GM04504 (cell line): ENCODE results near the gene MTHFD2L.
"Not testable (repeated sequence)": the region's sequence is repeated elsewhere in the genome, so short reads cannot be mapped to it uniquely, and the experiment has no call there.

Experiments
- DNase-seq: peaks from one replicate; pipeline ENCODE4 v3.0.0-alpha.2; 2012; ENCODE audit warnings: low read depth

Gene MTHFD2L

DNA sequence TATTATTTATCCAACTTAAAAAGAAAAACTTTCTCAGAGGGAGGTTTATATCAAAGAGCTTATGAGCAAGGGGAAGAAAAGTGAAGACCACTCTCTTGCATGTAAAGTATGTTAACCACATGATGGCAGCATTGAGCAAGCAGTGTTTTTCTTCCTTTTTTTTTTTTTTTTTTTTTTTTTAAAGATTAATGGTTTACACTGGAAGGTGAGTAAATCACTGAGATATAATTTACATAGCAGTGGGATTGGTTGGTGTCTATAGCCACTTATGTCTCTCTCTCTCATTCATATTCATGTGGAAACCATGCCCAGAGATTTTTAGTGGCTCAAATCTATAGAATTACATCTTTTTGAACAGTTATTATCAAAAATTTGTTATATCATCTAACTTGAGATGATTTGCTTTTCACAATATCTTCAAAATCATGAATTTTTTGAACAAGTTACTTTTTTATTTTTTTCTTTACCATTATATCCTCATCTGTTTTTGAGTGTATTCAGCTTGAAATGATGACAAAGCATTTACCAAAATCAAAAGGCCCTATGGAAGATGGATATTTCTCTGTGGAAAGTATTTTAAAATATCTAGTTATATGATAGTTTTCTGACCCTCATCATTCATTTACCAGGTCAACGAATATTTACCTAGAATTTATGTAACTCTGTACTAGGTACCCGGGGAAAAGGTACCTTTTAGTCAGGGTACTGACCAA is 31.6 kb downstream of the MTHFD2L start:
- DNase-seq = no peak

DNA sequence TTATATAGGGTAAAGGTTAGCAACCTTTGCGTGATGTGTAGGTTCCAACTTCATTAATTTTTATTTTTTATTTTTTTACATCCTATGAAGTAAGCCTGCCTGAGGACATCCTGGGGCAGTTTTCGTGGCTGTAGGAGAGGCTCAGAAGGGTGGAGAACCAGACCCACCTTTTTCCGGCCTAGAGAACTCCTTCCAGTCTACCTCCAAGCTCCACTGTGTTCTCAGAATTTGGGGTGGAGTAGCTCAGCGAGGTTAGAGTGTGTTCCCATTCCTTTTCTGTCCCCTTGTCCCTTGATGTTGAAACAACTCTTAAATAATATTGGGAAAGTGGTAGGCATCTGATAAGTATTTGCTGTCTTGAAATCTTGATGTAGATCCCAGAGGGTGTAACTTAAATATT is 32.4 kb downstream of the MTHFD2L start:
- no peak for DNase-seq

DNA sequence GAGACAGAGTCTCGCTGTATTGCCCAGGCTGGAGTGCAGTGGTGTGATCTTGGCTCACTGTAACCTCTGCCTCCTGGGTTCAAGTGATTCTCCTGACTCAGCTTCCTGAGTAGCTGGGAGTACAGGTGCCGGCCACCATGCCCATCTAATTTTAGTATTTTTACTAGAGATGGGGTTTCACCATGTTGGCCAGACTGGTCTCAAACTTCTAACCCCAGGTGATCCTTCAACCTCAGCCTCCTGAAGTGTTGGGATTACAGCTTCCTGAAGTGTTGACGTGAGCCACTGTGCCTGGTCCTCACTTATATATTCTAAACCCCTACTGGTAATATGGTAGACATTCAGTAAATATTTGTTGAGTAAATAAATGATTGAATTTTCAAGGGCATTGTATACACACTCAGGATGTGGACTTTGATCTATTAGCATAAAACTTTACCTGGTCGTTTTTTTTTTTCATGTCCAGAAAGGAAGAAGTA is 33.0 kb downstream of the MTHFD2L start:
- no peak for DNase-seq

- no peak for DNase-seq
Measured at GRCh38 chr4:74197080-74197479, 39.2 kb downstream of the MTHFD2L start.

GRCh38 chr4:74202062-74202586 is 44.2 kb downstream of the MTHFD2L start:
- DNase-seq = no peak

DNA sequence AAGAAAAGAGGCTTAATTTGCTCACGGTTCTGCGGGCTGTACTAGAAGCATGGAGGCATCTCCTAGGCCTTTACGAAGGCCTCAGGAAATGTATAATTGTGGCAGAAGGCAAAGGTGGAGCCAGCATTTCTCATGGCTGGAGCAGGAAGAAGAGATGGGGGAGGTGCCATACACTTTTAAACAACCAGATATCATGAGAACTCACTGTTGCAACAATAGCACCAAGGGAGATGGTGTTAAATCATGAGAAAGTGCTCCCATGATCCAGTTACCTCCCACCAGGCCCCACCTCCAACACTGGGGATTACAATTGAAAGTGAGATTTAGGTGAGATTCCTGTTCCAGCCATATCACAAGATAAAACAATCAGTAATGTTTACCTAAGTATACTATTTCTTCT is 45.5 kb downstream of the MTHFD2L start:
- no peak for DNase-seq

- DNase-seq = no peak
Measured at GRCh38 chr4:74205046-74205445, 47.1 kb downstream of the MTHFD2L start.

DNA sequence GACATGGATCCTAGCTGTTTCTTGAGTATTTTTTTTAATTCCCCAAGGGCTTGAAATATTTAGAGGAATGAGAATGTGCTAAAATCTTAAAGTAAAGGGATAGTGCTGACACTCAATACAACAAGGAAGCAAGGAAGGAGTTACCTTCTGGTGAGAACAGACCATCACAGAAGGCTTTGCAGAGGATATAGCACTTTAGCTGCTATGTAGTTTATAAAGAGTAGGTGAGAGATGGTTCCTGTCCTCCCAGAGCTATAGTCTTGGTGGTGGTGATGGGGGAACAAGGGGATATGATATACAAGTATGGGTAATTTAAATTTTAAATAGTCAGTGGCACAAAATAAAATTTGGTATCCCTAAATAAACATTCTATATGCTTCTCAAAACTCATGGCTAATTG is 47.6 kb downstream of the MTHFD2L start:
- DNase-seq = no peak

DNA sequence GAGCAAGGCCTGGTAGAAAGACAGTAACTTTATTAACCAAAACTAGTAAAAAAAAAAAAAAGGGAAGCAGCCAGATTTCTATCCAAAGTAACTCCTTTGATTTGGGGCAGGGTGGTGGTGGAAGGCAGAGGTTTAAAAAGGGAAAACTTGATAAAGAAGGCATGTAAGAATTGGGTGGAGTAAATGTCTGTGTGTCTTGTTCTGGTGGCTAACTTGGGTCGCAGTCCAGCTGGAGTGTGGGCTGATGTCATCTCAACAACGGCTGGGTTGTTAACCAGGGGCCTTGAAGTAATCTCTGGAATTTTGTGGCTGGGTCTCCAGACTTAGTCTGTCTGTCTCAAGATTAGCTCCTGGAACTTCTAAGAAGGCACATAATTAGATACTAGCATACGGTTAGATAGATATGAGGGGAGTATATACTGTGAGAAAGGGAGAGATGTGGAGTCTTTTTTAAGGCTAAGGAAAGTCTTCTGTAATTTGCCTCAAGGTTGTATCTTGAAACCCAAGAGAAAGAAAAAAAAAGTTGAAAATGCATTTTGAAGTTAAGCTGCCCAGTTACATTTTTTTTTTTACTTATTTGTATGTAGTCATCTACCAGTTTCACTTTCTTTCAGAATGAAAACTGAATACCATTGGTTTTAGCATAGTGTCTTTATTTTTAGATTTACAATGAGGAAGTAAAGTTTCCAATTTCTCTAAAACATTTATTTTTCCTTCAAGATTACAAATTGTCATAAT is 48.3 kb downstream of the MTHFD2L start:
- DNase-seq = no peak

DNA sequence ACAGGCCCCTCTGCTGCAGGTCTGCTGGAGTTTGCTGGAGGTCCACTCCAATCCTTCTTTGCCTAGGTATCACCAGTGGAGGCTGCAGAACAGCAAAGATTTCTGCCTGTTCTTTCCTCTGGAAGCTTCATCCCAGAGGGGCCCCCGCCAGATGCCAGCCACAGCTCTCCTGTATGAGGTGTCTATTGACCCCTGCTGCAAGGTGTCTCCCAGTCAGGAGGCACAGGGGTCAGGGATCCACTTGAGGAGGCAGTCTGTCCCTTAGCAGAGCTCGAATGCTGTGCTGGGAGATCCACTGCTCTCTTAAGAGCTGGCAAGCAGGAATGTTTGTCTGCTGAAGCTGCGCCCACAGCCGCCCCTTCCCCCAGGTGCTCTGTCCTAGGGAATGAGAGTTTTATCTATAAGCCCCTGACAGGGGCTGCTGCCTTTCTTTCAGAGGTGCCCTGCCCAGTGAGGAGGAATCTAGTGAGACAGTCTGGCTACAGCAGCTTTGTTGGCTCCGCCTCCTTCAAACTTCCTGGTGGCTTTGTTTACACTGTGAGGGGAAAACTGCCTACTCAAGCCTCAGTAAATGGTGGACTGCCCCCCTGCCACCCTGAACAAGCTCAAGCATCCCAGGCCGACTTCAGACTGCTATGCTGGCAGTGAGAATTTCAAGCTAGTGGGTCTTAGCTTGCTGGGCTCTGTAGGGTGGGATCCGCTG is 56.7 kb downstream of the MTHFD2L start:
- not testable (repeated sequence) for DNase-seq

DNA sequence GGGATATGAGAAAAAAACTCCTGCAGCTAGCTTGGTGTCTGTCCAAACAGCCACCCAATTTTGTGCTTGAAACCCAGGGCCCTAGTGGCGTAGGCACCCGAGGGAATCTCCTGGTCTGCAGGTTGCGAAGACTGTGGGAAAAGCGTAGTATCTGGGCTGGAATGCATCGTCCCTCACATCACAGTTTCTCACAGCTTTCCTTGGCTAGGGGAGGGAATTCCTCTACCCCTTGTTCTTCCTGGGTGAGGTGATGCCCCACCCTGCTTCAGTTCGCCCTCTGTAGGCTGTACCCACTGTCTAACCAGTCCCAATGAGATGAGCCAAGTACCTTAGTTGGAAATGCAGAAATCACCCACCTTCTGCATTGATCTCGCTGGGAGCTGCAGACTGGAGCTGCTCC is 57.3 kb downstream of the MTHFD2L start:
- DNase-seq = not testable (repeated sequence)

DNA sequence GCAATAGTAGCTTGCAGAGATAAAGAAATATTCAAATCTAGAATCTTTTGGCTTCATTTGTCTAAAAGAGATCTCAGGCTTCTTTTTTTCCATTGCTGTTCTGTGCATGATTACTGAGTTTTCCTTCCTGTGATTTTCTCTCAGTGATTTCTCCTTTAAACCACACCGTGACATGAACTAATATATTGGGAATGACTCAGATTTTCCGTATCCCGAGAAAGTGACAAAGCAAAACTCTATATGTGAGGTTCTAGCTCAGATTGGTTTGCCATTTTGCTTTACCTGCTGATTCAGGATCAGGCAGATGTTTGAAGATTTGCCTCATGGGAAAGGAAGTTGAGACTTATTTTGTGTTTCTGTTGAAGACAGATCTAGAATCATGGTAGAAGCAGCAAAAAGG is 59.4 kb downstream of the MTHFD2L start:
- no peak for DNase-seq

GRCh38 chr4:74218201-74218600 is 60.3 kb downstream of the MTHFD2L start:
- no peak for DNase-seq

DNA sequence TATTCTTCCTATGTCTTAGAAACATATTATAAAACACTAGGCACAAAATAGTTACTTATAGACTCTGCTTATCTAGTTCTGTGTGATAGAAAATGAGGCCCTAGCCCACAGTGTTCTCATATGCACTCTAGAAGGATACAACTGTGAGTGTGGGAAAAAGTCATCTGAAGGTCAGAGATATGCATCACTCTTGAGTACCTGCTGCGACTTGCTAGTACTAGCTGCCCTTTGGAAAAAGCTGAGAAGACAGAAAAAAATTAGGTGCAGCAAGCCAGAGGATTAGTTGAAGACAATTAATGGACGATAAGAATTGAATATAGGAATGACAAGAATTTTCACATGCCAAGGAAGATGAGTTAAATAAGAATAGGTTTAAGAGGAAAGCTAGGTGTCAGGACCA is 61.3 kb downstream of the MTHFD2L start:
- DNase-seq = no peak

DNA sequence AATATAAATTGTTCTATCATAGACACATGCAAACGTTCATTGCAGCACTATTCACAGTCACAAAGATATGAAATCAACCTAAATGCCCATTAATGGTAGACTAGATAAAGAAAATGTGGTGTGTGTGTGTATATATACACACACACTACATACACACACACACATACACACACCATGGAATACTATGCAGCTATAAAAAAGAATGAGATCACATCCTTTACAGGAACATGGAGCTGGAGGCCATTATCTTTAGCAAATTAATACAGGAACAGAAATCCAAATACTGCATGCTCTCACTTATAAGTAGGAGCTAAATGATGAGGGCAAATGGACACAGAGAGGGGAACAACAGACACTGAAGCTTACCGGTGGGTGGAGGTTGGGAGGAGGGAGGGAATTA is 65.2 kb downstream of the MTHFD2L start:
- no peak for DNase-seq

DNA sequence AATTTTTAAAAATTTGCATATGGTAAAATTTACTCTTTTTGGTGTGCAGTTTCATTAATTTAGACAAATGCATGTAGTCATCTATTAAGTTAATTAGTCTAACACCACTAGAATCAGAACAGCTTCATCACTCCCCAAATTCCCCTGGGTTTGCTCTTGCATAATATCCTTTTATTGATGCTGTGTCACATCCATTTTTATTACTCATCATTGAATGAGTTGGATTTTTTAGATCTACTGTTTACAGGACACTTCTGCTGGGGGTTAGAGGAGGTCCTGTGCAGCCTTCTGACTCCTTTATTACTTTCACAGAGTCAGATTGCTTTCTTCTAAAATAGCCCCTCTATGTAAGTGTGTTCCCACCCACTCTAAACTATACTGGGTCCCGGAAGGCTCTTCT is 65.9 kb downstream of the MTHFD2L start:
- no peak for DNase-seq

DNA sequence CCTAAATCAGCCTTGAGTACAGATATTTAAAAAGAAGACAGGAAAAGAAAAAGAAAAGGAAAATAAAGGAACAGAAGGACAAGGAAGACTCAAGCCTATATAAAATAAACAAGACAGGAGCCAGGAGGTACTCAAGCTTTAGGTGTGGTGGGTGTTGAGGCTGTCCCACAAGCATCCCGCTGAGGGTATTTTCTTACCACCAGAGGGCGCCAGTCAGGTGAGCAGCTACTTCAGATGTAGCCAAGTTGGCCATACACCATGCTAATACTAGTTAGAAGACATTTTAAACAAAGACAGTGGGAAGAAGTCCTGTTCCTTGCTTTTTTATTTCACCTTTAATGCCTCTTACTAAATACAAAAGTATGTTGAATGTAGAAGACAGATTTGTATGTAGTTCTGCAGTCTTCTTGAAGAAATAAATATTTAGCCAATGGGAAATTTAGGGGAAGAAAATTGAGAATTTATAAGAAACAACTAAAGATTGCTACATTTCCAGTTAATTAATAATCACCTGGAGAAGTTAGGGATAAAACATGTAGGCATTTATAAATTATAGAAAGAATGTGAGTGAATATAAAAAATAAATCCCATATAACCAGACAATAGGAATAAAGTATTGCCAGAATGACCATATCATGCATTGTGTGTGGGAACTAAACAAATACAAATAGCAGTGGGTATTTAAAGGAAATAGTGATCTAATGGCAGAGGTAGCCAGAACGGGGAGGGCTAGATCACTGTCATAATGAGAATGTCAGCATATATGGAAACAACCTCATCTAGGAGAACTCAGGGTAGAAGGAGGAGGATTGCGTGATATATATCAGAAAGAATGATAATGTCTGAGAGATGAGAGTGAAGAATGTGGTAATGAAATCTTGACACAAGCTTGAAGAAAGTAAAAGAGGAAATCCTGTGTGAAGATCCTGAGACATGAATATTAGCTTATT is 71.0 kb downstream of the MTHFD2L start:
- DNase-seq = no peak

- peak; percentile 81 for DNase-seq
Measured at GRCh38 chr4:74230902-74231499, 73.1 kb downstream of the MTHFD2L start.

DNA sequence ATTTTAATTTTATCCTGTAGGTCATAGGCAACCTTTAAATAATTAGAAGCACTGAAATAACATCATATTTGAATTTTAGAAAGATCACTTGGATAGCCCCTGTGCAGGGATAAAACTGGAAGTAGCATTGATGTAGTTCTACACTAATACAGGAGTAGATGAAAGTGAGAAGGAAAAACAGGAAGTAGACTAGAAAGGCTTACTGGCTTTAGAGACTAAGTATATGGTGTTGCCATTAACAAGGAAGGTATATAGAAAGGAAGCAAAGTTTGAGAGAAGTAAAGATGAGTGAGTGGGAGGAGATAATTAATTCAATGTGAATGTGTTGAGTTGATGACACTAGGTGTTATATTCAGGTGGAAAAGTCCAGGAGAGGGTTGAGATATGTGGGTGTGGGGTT is 77.2 kb downstream of the MTHFD2L start:
- DNase-seq = no peak

DNA sequence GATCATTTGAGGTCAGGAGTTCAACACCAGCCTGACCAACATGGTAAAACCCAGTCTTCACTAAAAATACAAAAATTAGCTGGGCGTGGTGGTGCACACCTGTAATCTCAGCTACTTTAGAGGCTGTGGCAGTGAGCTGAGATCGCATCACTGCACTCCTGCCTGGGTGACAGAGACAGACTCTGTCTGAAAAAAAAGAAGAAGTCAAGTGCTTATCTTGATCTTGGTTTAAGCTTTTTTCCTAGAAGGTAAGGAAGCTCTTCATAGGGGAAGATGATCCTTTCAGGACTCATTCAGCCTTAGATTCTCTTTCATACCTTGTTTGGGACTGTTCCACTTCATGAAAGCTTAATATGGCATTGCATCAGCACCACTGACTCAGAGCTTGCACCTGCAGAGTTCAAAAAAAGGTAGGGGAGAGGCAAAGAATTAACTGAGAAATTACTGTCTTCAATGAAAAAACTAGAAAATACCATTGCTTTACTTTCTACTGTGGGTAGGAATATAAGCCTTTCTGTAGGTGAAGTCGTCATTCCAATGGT is 79.6 kb downstream of the MTHFD2L start:
- DNase-seq = no peak

- no peak for DNase-seq
Measured at GRCh38 chr4:74244049-74244448, 86.1 kb downstream of the MTHFD2L start.
